GM18861 (cell line): ENCODE measurements around the gene CFAP61.
A peak's percentile ranks its signal among the peaks of the same experiment; 100 is the strongest.

Experiments used
- ATAC-seq: cut with Tn5 transposase; IDR thresholded peaks from one replicate; pipeline ENCODE4 v1.9.1; 2021; ENCODE audit not compliant: unreplicated experiment

Gene CFAP61

GRCh38 chr20:20027284-20027683, 25.0 kb upstream of the CFAP61 start:
- ATAC-seq: no peak

- no peak for ATAC-seq
Measured at GRCh38 chr20:20031790-20032189, 20.5 kb upstream of the CFAP61 start.

GRCh38 chr20:20034486-20034885, 17.8 kb upstream of the CFAP61 start:
- ATAC-seq: no peak

GRCh38 chr20:20036756-20037155, 15.6 kb upstream of the CFAP61 start:
- ATAC-seq: no peak

- no peak for ATAC-seq
Measured at GRCh38 chr20:20037960-20038359, 14.4 kb upstream of the CFAP61 start.

GRCh38 chr20:20038586-20038985, 13.7 kb upstream of the CFAP61 start:
- no peak for ATAC-seq

GRCh38 chr20:20039752-20040387, 12.5 kb upstream of the CFAP61 start:
- ATAC-seq: no peak

GRCh38 chr20:20051767-20052073, 612 bp upstream of the CFAP61 start:
- ATAC-seq: peak; percentile 9

- ATAC-seq: no peak
Measured at GRCh38 chr20:20060234-20060998, 8.1 kb downstream of the CFAP61 start.

GRCh38 chr20:20063941-20064702, 11.8 kb downstream of the CFAP61 start:
- no peak for ATAC-seq

- no peak for ATAC-seq
Measured at GRCh38 chr20:20065361-20065760, 13.0 kb downstream of the CFAP61 start.

GRCh38 chr20:20070871-20071726, 18.8 kb downstream of the CFAP61 start:
- ATAC-seq: no peak

- ATAC-seq: no peak
Measured at GRCh38 chr20:20073801-20074371, 21.6 kb downstream of the CFAP61 start.

GRCh38 chr20:20075032-20075431, 22.7 kb downstream of the CFAP61 start:
- no peak for ATAC-seq

- no peak for ATAC-seq
Measured at GRCh38 chr20:20076297-20077065, 24.1 kb downstream of the CFAP61 start.

- no peak for ATAC-seq
Measured at GRCh38 chr20:20078041-20078440, 25.7 kb downstream of the CFAP61 start.

GRCh38 chr20:20079102-20079784, 26.9 kb downstream of the CFAP61 start:
- no peak for ATAC-seq

- ATAC-seq: no peak
Measured at GRCh38 chr20:20083807-20084206, 31.5 kb downstream of the CFAP61 start.

GRCh38 chr20:20084296-20084752, 32.0 kb downstream of the CFAP61 start:
- ATAC-seq: no peak
